Measurements from ENCODE around the gene TSPAN9.

The TSPAN9 gene

DNA sequence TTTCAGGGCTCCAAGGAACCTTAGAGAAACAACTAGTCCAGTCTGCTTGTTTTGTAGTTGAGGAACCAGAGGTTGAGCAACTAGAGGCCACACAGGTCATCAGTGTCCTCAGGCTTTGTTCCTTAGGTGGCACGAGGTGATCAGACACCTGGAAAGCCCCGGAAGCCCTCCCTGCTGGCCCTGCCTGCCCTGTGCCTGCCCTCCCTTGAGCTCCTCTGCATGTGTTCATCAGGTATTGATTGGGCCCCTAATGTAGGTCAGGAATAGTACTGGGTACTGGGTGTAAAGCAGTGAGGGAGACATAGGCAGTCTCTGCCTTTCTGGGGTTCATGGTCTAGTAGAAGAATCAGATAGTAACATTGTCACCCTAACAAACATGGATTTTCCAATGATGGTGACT, 114.3 kb downstream of the TSPAN9 start:
- Histone ChIP-seq H3K36me3 (ENCODE audit: control insufficient read depth, low read length) (no peaks in the 10 kb centered on the region), H3K79me2 (ENCODE audit: control insufficient read depth, low read length) (no peaks in the 10 kb centered on the region), H3K4me3 (ENCODE audit: low read length) (no peak overlapping the region), H3K4me2 (ENCODE audit: low read length) (no peak overlapping the region), H4K20me1 (ENCODE audit: control insufficient read depth, insufficient read depth, low read depth, low read length) (peaks cover 6% of the 10 kb centered on the region; the same call in 1 of the 2 replicates), H3K9me2 (replicated peaks; ENCODE audit: control insufficient read depth, low read length) (no peaks in the 10 kb centered on the region), H3K4me1 (ENCODE audit: control insufficient read depth, low read length) (no peaks in the 10 kb centered on the region), H3K27ac (ENCODE audit: low read depth, low read length) (no peak overlapping the region), H3K9me3 (ENCODE audit: control insufficient read depth, insufficient read depth, low read length) (no peaks in the 10 kb centered on the region), H3F3A (ENCODE audit: control insufficient read depth, insufficient read depth) (no peaks in the 10 kb centered on the region), H3K27me3 (ENCODE audit: control insufficient read depth, low read length) (peaks cover 27% of the 10 kb centered on the region; the same call in 1 of the 2 replicates)
- TF ChIP-seq EZH2phosphoT487 (IDR thresholded peaks at IDR 0.05; ENCODE audit: borderline replicate concordance, low read length) = no peak
- TF ChIP-seq, protein P1, sequence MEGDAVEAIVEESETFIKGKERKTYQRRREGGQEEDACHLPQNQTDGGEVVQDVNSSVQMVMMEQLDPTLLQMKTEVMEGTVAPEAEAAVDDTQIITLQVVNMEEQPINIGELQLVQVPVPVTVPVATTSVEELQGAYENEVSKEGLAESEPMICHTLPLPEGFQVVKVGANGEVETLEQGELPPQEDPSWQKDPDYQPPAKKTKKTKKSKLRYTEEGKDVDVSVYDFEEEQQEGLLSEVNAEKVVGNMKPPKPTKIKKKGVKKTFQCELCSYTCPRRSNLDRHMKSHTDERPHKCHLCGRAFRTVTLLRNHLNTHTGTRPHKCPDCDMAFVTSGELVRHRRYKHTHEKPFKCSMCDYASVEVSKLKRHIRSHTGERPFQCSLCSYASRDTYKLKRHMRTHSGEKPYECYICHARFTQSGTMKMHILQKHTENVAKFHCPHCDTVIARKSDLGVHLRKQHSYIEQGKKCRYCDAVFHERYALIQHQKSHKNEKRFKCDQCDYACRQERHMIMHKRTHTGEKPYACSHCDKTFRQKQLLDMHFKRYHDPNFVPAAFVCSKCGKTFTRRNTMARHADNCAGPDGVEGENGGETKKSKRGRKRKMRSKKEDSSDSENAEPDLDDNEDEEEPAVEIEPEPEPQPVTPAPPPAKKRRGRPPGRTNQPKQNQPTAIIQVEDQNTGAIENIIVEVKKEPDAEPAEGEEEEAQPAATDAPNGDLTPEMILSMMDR (IDR thresholded peaks at IDR 0.05; ENCODE audit: low read depth, low read length, poor library complexity, severe bottlenecking) = no peak

DNA sequence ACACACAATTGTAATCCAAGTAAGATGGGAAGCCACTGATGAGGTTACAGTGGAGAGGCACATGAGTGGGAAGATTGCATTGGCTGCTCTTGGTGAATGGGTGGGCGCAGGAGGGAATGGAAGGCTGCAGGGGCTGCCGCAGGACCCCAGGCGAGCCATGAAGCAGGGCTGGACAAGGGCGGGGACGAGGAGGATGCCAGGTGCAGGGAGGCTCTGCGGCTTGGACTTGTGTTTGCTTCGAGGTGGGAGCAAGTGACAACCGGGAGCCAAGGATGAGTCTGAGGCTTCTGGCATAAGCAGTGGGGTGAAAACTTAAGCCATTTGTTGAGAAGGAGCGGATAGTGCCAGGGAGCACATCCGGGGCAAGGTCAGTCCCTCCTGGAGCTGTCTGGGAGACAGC, 115.0 kb downstream of the TSPAN9 start:
- Histone ChIP-seq H4K20me1 (ENCODE audit: control insufficient read depth, insufficient read depth, low read depth, low read length) (no peaks in the 10 kb centered on the region), H3K4me1 (ENCODE audit: control insufficient read depth, low read length) (no peaks in the 10 kb centered on the region), H3K9me3 (ENCODE audit: control insufficient read depth, insufficient read depth, low read length) (no peaks in the 10 kb centered on the region)

DNA sequence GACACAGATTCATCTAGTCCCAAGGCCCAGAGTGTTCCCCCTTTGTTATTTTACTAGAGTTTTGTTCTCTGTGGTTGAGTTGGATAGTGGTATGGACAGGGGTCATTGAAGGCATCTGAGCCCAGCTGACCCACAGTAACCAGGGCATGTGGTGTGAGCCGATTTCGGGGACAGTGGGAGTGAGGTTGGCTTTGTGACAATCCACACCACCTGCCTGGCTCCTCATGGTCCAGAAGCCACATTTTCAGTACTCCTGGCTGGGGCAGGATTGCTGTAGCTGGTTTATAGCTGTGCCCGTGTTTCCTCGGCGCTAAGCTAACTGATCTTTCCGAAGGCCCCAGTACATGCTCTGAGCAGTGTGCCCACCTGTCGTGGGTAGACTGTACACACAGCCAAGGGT, 116.0 kb downstream of the TSPAN9 start:
- no peak overlapping the region for H3K4me2 ChIP-seq (ENCODE audit: low read length)
- no peak for TF ChIP-seq EZH2phosphoT487 (IDR thresholded peaks at IDR 0.05; ENCODE audit: borderline replicate concordance, low read length)
- TF ChIP-seq, protein P1 (IDR thresholded peaks at IDR 0.05; ENCODE audit: low read depth, low read length, poor library complexity, severe bottlenecking) = no peak
- no peaks in the 10 kb centered on the region for H4K20me1 ChIP-seq (ENCODE audit: control insufficient read depth, insufficient read depth, low read depth, low read length)
- H3F3A ChIP-seq (ENCODE audit: control insufficient read depth, insufficient read depth) = no peaks in the 10 kb centered on the region
- H3K4me1 ChIP-seq (ENCODE audit: control insufficient read depth, low read length) = no peaks in the 10 kb centered on the region
- H3K27me3 ChIP-seq (ENCODE audit: control insufficient read depth, low read length) = peaks cover 23% of the 10 kb centered on the region
- no peaks in the 10 kb centered on the region for H3K9me3 ChIP-seq (ENCODE audit: control insufficient read depth, insufficient read depth, low read length)
- no peak overlapping the region for H3K27ac ChIP-seq (ENCODE audit: low read depth, low read length)
- H3K36me3 ChIP-seq (ENCODE audit: control insufficient read depth, low read length) = no peaks in the 10 kb centered on the region
- H3K79me2 ChIP-seq (ENCODE audit: control insufficient read depth, low read length) = no peaks in the 10 kb centered on the region
- H3K9me2 ChIP-seq (replicated peaks; ENCODE audit: control insufficient read depth, low read length) = no peaks in the 10 kb centered on the region
- H3K4me3 ChIP-seq (ENCODE audit: low read length) = no peak overlapping the region

More for the DNA sequence above, 115.0 kb downstream of the TSPAN9 start:
- no peak overlapping the region for H3K27ac ChIP-seq (ENCODE audit: low read depth, low read length)
- peaks cover 27% of the 10 kb centered on the region for H3K27me3 ChIP-seq (ENCODE audit: control insufficient read depth, low read length)
- no peaks in the 10 kb centered on the region for H3K9me2 ChIP-seq (replicated peaks; ENCODE audit: control insufficient read depth, low read length)
- no peak for TF ChIP-seq EZH2phosphoT487 (IDR thresholded peaks at IDR 0.05; ENCODE audit: borderline replicate concordance, low read length)
- TF ChIP-seq, protein P1 (IDR thresholded peaks at IDR 0.05; ENCODE audit: low read depth, low read length, poor library complexity, severe bottlenecking) = no peak
- H3F3A ChIP-seq (ENCODE audit: control insufficient read depth, insufficient read depth) = no peaks in the 10 kb centered on the region
- no peak overlapping the region for H3K4me2 ChIP-seq (ENCODE audit: low read length)
- no peaks in the 10 kb centered on the region for H3K79me2 ChIP-seq (ENCODE audit: control insufficient read depth, low read length)
- H3K4me3 ChIP-seq (ENCODE audit: low read length) = no peak overlapping the region
- H3K36me3 ChIP-seq (ENCODE audit: control insufficient read depth, low read length) = no peaks in the 10 kb centered on the region

All from DOHH2 (cell line).